HG02840 (cell line): Measurements from ENCODE around the gene CCDC30.
"Not testable (repeated sequence)": the region's sequence is repeated elsewhere in the genome, so short reads cannot be mapped to it uniquely, and the experiment has no call there.

Experiments used
- ATAC-seq: cut with Tn5 transposase; IDR thresholded peaks from one replicate; pipeline ENCODE4 v1.9.1; 2021; ENCODE audit warnings: mild to moderate bottlenecking, moderate library complexity, moderate number of reproducible peaks; ENCODE audit not compliant: unreplicated experiment, low FRiP score

The CCDC30 gene

GRCh38 chr1:42449256-42449655, 13.8 kb upstream of the CCDC30 start:
- no peak for ATAC-seq

GRCh38 chr1:42450061-42450460, 13.0 kb upstream of the CCDC30 start:
- no peak for ATAC-seq

GRCh38 chr1:42453386-42453785, 9.7 kb upstream of the CCDC30 start:
- no peak for ATAC-seq

- ATAC-seq: no peak
Measured at GRCh38 chr1:42454403-42454802, 8.7 kb upstream of the CCDC30 start.

- peak; percentile 89 for ATAC-seq
Measured at GRCh38 chr1:42456010-42456753, 6.9 kb upstream of the CCDC30 start, which contains the start of the genes PPCS and ZMYND12. PPCS (plus strand) TSS chr1:42456543; CDS start chr1:42456566, 23 bp downstream. ZMYND12 (minus strand) TSS chr1:42456022; CDS start chr1:42455997, 25 bp downstream.

GRCh38 chr1:42456754-42457089, 6.4 kb upstream of the CCDC30 start:
- ATAC-seq: peak; percentile 47

- no peak for ATAC-seq
Measured at GRCh38 chr1:42461196-42461595, 1.9 kb upstream of the CCDC30 start.

GRCh38 chr1:42463921-42464320, 835 bp downstream of the CCDC30 start:
- ATAC-seq: no peak

- ATAC-seq: no peak
Measured at GRCh38 chr1:42466030-42466429, 2.9 kb downstream of the CCDC30 start.

- no peak for ATAC-seq
Measured at GRCh38 chr1:42469727-42470126, 6.6 kb downstream of the CCDC30 start.

GRCh38 chr1:42476605-42477004, 13.5 kb downstream of the CCDC30 start:
- no peak for ATAC-seq

GRCh38 chr1:42477354-42477753, 14.3 kb downstream of the CCDC30 start:
- not testable (repeated sequence) for ATAC-seq

- no peak for ATAC-seq
Measured at GRCh38 chr1:42477775-42478174, 14.7 kb downstream of the CCDC30 start.

- no peak for ATAC-seq
Measured at GRCh38 chr1:42479621-42480020, 16.5 kb downstream of the CCDC30 start.

- no peak for ATAC-seq
Measured at GRCh38 chr1:42480921-42481320, 17.8 kb downstream of the CCDC30 start.

GRCh38 chr1:42482635-42483153, 19.6 kb downstream of the CCDC30 start:
- no peak for ATAC-seq

GRCh38 chr1:42484382-42484781, 21.3 kb downstream of the CCDC30 start:
- ATAC-seq: no peak

GRCh38 chr1:42490237-42490636, 27.2 kb downstream of the CCDC30 start:
- ATAC-seq: no peak

- ATAC-seq: not testable (repeated sequence)
Measured at GRCh38 chr1:42502031-42502430, 38.9 kb downstream of the CCDC30 start.

GRCh38 chr1:42504535-42505128, 41.5 kb downstream of the CCDC30 start:
- no peak for ATAC-seq

GRCh38 chr1:42506576-42506975, 43.5 kb downstream of the CCDC30 start:
- ATAC-seq: no peak
